Measurements from ENCODE around the gene MYBPC2. TPM values are rescaled to one million over a fixed set of nuclear protein-coding genes. Genes with fewer than 3 reads are reported as not detected.
A peak's percentile ranks its signal among the peaks of the same experiment; 100 is the strongest.

The MYBPC2 gene
- total RNA-seq, 1 donor from 2014 or later: 0.61 TPM

- peaks cover 3% of the 10 kb centered on the region for H3K4me1 Mint-ChIP-seq (ENCODE audit: low read depth, unreplicated experiment)
- no peak for TF ChIP-seq CTCF (IDR thresholded peaks at IDR 0.05; ENCODE audit: partially characterized antibody, unreplicated experiment)
- H3K27me3 Mint-ChIP-seq (ENCODE audit: unreplicated experiment): peaks cover 14% of the 10 kb centered on the region
- H3K36me3 Mint-ChIP-seq (ENCODE audit: unreplicated experiment): peaks cover 8% of the 10 kb centered on the region
- H3K27ac Mint-ChIP-seq (ENCODE audit: unreplicated experiment): peak overlapping the region; percentile 95
- DNase-seq: no peak
- peak overlapping the region; percentile 95 for H3K4me3 Mint-ChIP-seq (ENCODE audit: unreplicated experiment)
- peaks cover 15% of the 10 kb centered on the region for H3K9me3 Mint-ChIP-seq (ENCODE audit: unreplicated experiment)
Measured at GRCh38 chr19:50476907-50477238, 44.2 kb downstream of the MYBPC2 start.

- no peak for DNase-seq
- Mint-ChIP-seq H3K27me3 (ENCODE audit: unreplicated experiment) (peaks cover 14% of the 10 kb centered on the region), H3K4me3 (ENCODE audit: unreplicated experiment) (peak overlapping the region; percentile 95), H3K4me1 (ENCODE audit: low read depth, unreplicated experiment) (peaks cover 3% of the 10 kb centered on the region), H3K27ac (ENCODE audit: unreplicated experiment) (peak overlapping the region; percentile 6), H3K9me3 (ENCODE audit: unreplicated experiment) (peaks cover 13% of the 10 kb centered on the region), H3K36me3 (ENCODE audit: unreplicated experiment) (peaks cover 8% of the 10 kb centered on the region)
- no peak for TF ChIP-seq CTCF (IDR thresholded peaks at IDR 0.05; ENCODE audit: partially characterized antibody, unreplicated experiment)
Measured at GRCh38 chr19:50477751-50478515, 45.2 kb downstream of the MYBPC2 start.

- H3K4me1 Mint-ChIP-seq (ENCODE audit: low read depth, unreplicated experiment): peaks cover 3% of the 10 kb centered on the region
- peaks cover 14% of the 10 kb centered on the region for H3K27me3 Mint-ChIP-seq (ENCODE audit: unreplicated experiment)
- TF ChIP-seq CTCF (IDR thresholded peaks at IDR 0.05; ENCODE audit: partially characterized antibody, unreplicated experiment): peak; percentile 43
- H3K9me3 Mint-ChIP-seq (ENCODE audit: unreplicated experiment): peaks cover 13% of the 10 kb centered on the region
- DNase-seq: peak; percentile 67
- H3K27ac Mint-ChIP-seq (ENCODE audit: unreplicated experiment): no peak overlapping the region
- H3K36me3 Mint-ChIP-seq (ENCODE audit: unreplicated experiment): peaks cover 8% of the 10 kb centered on the region
- no peak overlapping the region for H3K4me3 Mint-ChIP-seq (ENCODE audit: unreplicated experiment)
Measured at GRCh38 chr19:50478901-50479715, 46.4 kb downstream of the MYBPC2 start.

- no peak overlapping the region for H3K4me3 Mint-ChIP-seq (ENCODE audit: unreplicated experiment)
- H3K27ac Mint-ChIP-seq (ENCODE audit: unreplicated experiment): no peak overlapping the region
Measured at GRCh38 chr19:50479761-50480251, 47.1 kb downstream of the MYBPC2 start.

More at GRCh38 chr19:50479761-50480251, 47.1 kb downstream of the MYBPC2 start:
- H3K27me3 Mint-ChIP-seq (ENCODE audit: unreplicated experiment): peaks cover 14% of the 10 kb centered on the region
- peak; percentile 8 for DNase-seq
- peaks cover 13% of the 10 kb centered on the region for H3K9me3 Mint-ChIP-seq (ENCODE audit: unreplicated experiment)
- H3K36me3 Mint-ChIP-seq (ENCODE audit: unreplicated experiment): peaks cover 8% of the 10 kb centered on the region
- H3K4me1 Mint-ChIP-seq (ENCODE audit: low read depth, unreplicated experiment): peaks cover 3% of the 10 kb centered on the region
- TF ChIP-seq CTCF (IDR thresholded peaks at IDR 0.05; ENCODE audit: partially characterized antibody, unreplicated experiment): no peak
